ENCODE measurements around the gene RELL2.
A peak's percentile ranks its signal among the peaks of the same experiment; 100 is the strongest.

Gene RELL2, protein sequence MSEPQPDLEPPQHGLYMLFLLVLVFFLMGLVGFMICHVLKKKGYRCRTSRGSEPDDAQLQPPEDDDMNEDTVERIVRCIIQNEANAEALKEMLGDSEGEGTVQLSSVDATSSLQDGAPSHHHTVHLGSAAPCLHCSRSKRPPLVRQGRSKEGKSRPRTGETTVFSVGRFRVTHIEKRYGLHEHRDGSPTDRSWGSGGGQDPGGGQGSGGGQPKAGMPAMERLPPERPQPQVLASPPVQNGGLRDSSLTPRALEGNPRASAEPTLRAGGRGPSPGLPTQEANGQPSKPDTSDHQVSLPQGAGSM

DNA sequence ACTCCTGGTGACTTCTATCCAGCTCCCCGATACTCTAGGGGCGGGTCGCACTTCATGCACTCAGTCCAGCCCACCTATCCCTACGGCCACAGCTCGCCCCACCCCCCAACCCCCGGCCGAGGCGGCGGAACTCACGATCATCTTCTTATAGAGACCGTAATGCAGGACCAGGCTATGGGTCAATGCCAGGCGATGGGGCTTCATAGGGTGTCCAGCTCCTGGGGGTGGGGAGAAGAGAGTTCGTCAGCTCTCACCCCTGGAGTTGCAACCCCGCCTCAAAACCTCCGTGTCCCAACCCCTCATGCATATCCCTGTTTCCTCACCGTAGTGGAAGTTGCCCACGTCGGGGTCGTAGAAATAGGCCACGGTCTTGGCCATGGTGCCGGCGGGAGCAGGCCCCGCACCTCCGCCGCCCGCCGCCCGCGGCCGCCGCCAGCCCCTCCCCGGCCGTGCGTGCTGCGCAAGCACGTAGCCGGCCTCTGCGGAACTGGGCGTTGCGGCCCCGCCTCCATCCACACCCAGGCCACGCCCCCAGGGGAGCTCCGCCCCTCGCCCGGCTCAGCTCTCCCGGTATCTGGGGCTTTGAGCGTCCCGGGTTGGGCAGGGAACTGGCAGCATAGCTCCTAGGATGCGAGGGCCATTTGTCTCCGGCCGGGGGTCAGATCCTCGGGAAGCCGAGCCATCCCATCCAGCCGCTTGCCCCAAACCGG is at the start of gene RELL2, which contains the start of gene HDAC3:
Gene RELL2 (plus strand): TSS at position 585 of the 710 bp plus-strand sequence. CDS start 1,229 bp downstream, outside the sequence.
Gene HDAC3 (minus strand): TSS at position 437 of the 710 bp plus-strand sequence. CDS start 59 bp downstream, at position 378.
- CTCF ChIA-PET: interaction anchor here (0.8 to 26.1 kb wide), 24 partner anchors 11 to 353 kb away, joined by 3 to 442 read pairs (median 4); partner anchors contain the start of genes DIAPH1, FCHSD1, PCDHGA10 and PCDHGA11
- POLR2A ChIA-PET: interaction anchor here (0.6 to 1.8 kb wide), 4 partner anchors 15 to 332 kb away, joined by 4 to 9 read pairs (median 6); partner anchors contain the start of genes DIAPH1 and FCHSD1
- TF ChIP-seq, protein P1, sequence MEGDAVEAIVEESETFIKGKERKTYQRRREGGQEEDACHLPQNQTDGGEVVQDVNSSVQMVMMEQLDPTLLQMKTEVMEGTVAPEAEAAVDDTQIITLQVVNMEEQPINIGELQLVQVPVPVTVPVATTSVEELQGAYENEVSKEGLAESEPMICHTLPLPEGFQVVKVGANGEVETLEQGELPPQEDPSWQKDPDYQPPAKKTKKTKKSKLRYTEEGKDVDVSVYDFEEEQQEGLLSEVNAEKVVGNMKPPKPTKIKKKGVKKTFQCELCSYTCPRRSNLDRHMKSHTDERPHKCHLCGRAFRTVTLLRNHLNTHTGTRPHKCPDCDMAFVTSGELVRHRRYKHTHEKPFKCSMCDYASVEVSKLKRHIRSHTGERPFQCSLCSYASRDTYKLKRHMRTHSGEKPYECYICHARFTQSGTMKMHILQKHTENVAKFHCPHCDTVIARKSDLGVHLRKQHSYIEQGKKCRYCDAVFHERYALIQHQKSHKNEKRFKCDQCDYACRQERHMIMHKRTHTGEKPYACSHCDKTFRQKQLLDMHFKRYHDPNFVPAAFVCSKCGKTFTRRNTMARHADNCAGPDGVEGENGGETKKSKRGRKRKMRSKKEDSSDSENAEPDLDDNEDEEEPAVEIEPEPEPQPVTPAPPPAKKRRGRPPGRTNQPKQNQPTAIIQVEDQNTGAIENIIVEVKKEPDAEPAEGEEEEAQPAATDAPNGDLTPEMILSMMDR (IDR thresholded peaks at IDR 0.05; ENCODE audit: control extremely low read depth, extremely low read depth, low read depth, missing control alignments): no peak
- DNase-seq (ENCODE audit: extremely low spot score): peak; percentile 95

DNA sequence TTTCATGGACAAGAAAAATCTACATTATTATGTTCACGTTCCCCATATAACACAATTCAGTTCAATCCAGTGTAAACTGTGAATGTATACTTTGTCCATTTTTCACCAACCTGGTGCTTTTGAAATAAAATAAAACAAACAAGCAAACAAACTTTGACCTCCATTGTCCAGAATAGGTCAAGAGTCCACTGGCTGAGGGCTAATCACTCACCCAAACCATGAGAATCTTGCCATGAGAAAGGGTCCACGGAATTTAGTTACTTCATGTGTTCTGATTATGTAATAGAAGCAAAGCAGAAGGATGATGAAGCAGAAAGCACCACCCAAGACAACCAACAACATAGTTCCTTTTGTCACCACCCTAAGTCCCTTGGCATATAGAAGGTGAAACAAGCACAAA is 46.7 kb upstream of the RELL2 start:
- TF ChIP-seq, protein P1 (IDR thresholded peaks at IDR 0.05; ENCODE audit: control extremely low read depth, extremely low read depth, low read depth, missing control alignments): no peak
- DNase-seq (ENCODE audit: extremely low spot score): no peak
- ChIA-PET CTCF (interaction anchor here (1.2 to 10.5 kb wide), 6 partner anchors 9 to 101 kb away, joined by 3 to 359 read pairs (median 54); partner anchors contain the start of genes DIAPH1, HDAC3 and RELL2), POLR2A (no interaction called here)

DNA sequence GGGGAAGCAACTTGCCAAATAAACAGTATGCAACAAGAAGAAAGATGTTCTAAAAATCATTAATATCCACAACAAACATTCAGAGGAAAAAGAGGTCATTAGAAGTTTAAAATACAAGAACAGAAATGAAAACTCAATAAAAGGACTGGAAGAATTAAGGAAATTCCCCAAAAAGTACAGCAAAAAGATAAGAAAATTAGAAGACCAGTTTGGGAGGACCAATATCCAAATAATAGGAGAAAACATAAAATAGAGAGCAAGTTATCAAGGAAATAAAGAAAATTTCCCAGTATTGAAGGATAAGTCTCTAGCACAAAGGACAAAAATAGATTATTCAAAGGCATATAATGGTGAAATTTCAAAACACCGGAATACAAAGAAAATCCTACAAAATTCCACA is 39.9 kb upstream of the RELL2 start:
- TF ChIP-seq, protein P1 (IDR thresholded peaks at IDR 0.05; ENCODE audit: control extremely low read depth, extremely low read depth, low read depth, missing control alignments): no peak
- ChIA-PET CTCF (interaction anchor here (0.9 to 15.2 kb wide), 13 partner anchors 12 to 1196 kb away, joined by 3 to 288 read pairs (median 3); partner anchors contain the start of genes ANKHD1, DIAPH1, HDAC3 and RELL2), POLR2A (no interaction called here)
- no peak for DNase-seq (ENCODE audit: extremely low spot score)

DNA sequence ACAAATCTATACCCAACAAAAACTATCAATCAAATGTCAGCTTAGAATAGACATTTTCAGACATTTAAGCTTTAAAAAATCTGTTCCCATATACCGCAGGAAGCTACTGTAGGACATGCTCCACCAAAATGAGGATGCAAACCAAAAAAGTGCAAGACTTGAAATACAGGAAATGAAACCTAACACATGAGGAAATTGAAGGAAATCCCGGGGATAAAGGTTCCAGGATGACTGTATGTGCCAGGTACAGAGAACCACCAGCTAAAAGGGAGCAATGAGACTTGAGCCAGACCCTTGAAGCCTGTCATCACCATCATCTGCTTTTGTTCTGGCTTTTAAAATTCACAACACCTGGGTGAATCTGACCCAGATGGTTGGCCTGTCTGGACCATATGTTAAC is 39.4 kb upstream of the RELL2 start:
- TF ChIP-seq, protein P1 (IDR thresholded peaks at IDR 0.05; ENCODE audit: control extremely low read depth, extremely low read depth, low read depth, missing control alignments): no peak

DNA sequence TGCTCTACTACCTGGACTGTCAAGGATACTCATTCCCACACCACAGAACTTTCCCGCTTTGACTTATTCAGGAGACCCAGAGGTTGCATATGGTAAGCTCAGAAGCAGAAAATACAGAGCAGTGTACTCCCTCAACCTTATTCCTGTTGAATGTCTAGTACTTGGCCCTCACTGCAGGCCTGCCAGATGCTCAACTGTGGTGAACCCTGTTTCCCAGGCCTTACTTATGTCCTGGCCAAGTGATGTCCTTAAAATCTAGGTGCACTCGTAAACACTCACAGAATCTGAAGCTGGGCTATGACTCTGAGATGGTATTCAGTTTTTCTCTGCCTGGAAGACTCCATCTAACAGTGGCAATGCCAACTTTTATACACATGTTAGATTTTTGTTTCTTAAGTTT is 39.0 kb upstream of the RELL2 start:
- ChIA-PET CTCF (interaction anchor here (0.9 to 15.2 kb wide), 18 partner anchors 11 to 1197 kb away, joined by 3 to 288 read pairs (median 3); partner anchors contain the start of genes ANKHD1, DIAPH1, HDAC3 and PCDHGA11), POLR2A (no interaction called here)
- no peak for DNase-seq (ENCODE audit: extremely low spot score)
- TF ChIP-seq, protein P1 (IDR thresholded peaks at IDR 0.05; ENCODE audit: control extremely low read depth, extremely low read depth, low read depth, missing control alignments): no peak

More for the DNA sequence above, 39.4 kb upstream of the RELL2 start:
- POLR2A ChIA-PET: no interaction called here
- no peak for DNase-seq (ENCODE audit: extremely low spot score)
- CTCF ChIA-PET: interaction anchor here (0.9 to 15.2 kb wide), 15 partner anchors 11 to 1196 kb away, joined by 3 to 288 read pairs (median 3); partner anchors contain the start of genes ANKHD1, DIAPH1, HDAC3 and RELL2
